Measurements from ENCODE around the gene NSMF. TPM values are rescaled to one million over a fixed set of nuclear protein-coding genes. Genes with fewer than 3 reads are reported as not detected.

NSMF gene
- total and polyA plus RNA-seq, 10 of the 15 experiments (the other 5 are each of a cell fraction or from before 2014, with no cell fraction given), result 0.13 to 44.3 (median 13.4) TPM

- Histone ChIP-seq H3K9me3 (replicated peaks; ENCODE audit: control insufficient read depth, insufficient read depth, low read length) (no peaks in the 10 kb centered on the region), H3K9ac (ENCODE audit: control insufficient read depth, insufficient read depth, low read length) (peak overlapping the region; percentile 64; the same call in 1 of the 2 replicates), H3K27me3 (replicated peaks in 1 of 2; ENCODE audit: control insufficient read depth in 2 of 2, insufficient read depth in 2 of 2, low read length in 1 of 2) (no peaks in the 10 kb centered on the region), H3K79me2 (ENCODE audit: control insufficient read depth, insufficient read depth, low read length) (peaks cover 9% of the 10 kb centered on the region), H3K4me2 (ENCODE audit: control insufficient read depth, insufficient read depth) (peak overlapping the region; percentile 97), H2AFZ (ENCODE audit: control insufficient read depth, low read depth, low read length) (peak overlapping the region; percentile 72; the same call in 1 of the 2 replicates), H4K20me1 (ENCODE audit: control insufficient read depth, insufficient read depth) (no peaks in the 10 kb centered on the region), H3K27ac (ENCODE audit: control insufficient read depth, insufficient read depth) (peak overlapping the region; percentile 58; the same call in 1 of the 2 replicates), H3K36me3 (ENCODE audit: control insufficient read depth in 2 of 2, insufficient read depth in 2 of 2, low read length in 1 of 2) (no peaks in the 10 kb centered on the region), H3K4me3 (peak overlapping the region; percentile 78), H3K4me1 (ENCODE audit: control insufficient read depth, insufficient read depth, low read length) (peaks cover 18% of the 10 kb centered on the region)
- CTCF ChIA-PET, result interaction anchor here (0.6 kb wide), 2 partner anchors 83 to 218 kb away, joined by 3 read pairs; no protein-coding TSS in a partner anchor
- FAIRE-seq (no peak), ATAC-seq (no peak), DNase-seq (ENCODE audit: low read depth, low spot score) (no peak)
- in situ Hi-C loops (cut with MboI), result no loop called here
- intact Hi-C loops (cut with micrococcal nuclease; ENCODE audit: unreplicated experiment), result no loop called here
- BruUV-seq (replicated peaks), result no TSS peak
- POLR2A ChIA-PET, result interaction anchor here (0.6 kb wide), 1 partner anchor 215 kb away, joined by 4 read pairs; no protein-coding TSS in a partner anchor
- RAD21 ChIA-PET (ENCODE audit: unreplicated experiment), result no interaction called here
- 45% methylated on average over 30 of the region's 30 CpGs for WGBS (ENCODE audit: insufficient coverage, insufficient replicate concordance, low lambda C conversion rate, missing lambda C conversion rate)
- SMC1A ChIA-PET (ENCODE audit: uncharacterized antibody, unreplicated experiment), result no interaction called here
- TF ChIP-seq RELA (IDR thresholded peaks at IDR 0.05; ENCODE audit: borderline replicate concordance, partially characterized antibody) (no peak), MTA2 (IDR thresholded peaks at IDR 0.05; ENCODE audit: low read depth) (no peak), NRF1 (conservative IDR thresholded peaks at IDR 0.05; ENCODE audit: low read depth, low read length) (no peak), POLR2AphosphoS2 (IDR thresholded peaks at IDR 0.05; ENCODE audit: low read depth, low read length) (no peak), STAT3 (IDR thresholded peaks at IDR 0.05; ENCODE audit: low read depth, low read length) (no peak), NBN (IDR thresholded peaks at IDR 0.05) (0 out of 2 replicates have a peak, but pooled peaks have one; percentile 28), EP300 (IDR thresholded peaks at IDR 0.05; ENCODE audit: borderline replicate concordance in 1 of 2, control insufficient read depth in 1 of 2, low read depth in 2 of 2, low read length in 2 of 2) (no peak), HDGF (IDR thresholded peaks at IDR 0.05) (0 out of 2 replicates have a peak, but pooled peaks have one; percentile 58), ZBTB33 (IDR thresholded peaks at IDR 0.05) (no peak), E2F8 (IDR thresholded peaks at IDR 0.05; ENCODE audit: low read depth, partially characterized antibody) (no peak), MTA3 (IDR thresholded peaks at IDR 0.05; ENCODE audit: borderline replicate concordance, low read length) (no peak), ZNF207 (IDR thresholded peaks at IDR 0.05; ENCODE audit: borderline replicate concordance) (no peak), NR2C2 (IDR thresholded peaks at IDR 0.05; ENCODE audit: borderline replicate concordance, control insufficient read depth, insufficient read length, low read depth) (no peak), LARP7 (IDR thresholded peaks at IDR 0.05) (0 out of 2 replicates have a peak, but pooled peaks have one; percentile 22)
- TF ChIP-seq, protein P1, sequence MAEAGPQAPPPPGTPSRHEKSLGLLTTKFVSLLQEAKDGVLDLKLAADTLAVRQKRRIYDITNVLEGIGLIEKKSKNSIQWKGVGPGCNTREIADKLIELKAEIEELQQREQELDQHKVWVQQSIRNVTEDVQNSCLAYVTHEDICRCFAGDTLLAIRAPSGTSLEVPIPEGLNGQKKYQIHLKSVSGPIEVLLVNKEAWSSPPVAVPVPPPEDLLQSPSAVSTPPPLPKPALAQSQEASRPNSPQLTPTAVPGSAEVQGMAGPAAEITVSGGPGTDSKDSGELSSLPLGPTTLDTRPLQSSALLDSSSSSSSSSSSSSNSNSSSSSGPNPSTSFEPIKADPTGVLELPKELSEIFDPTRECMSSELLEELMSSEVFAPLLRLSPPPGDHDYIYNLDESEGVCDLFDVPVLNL (IDR thresholded peaks at IDR 0.05; ENCODE audit: low read depth, low read length), result no peak
- TF ChIP-seq, protein P2, sequence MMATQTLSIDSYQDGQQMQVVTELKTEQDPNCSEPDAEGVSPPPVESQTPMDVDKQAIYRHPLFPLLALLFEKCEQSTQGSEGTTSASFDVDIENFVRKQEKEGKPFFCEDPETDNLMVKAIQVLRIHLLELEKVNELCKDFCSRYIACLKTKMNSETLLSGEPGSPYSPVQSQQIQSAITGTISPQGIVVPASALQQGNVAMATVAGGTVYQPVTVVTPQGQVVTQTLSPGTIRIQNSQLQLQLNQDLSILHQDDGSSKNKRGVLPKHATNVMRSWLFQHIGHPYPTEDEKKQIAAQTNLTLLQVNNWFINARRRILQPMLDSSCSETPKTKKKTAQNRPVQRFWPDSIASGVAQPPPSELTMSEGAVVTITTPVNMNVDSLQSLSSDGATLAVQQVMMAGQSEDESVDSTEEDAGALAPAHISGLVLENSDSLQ (IDR thresholded peaks at IDR 0.05), result no peak
These were observed 4.4 kb downstream of the NSMF start for GRCh38 chr9:137454597-137455358.
